ENCODE results near the gene IL21R.

DNA sequence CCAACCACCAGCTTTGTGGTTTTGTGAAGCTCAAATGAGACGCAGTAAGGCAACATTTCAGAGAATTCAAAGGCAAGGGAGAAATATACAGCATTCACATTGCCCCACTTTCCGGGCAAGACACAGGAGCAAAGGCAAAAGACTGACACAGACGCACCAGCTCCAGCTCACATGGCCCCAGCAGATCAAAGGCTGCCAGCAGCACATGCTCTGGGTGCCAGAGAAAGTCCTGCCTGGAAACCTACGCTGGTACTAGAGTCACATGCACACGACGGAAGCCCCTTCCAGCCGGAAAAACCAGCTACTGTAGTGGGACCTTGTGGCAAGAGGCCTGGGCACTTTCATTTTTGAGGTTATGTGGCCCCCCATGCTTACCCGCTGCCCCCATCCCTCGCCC is 97.7 kb downstream of the IL21R start:
- no peak for TF ChIP-seq POLR2A (IDR thresholded peaks at IDR 0.05)
- TF ChIP-seq, protein P1, sequence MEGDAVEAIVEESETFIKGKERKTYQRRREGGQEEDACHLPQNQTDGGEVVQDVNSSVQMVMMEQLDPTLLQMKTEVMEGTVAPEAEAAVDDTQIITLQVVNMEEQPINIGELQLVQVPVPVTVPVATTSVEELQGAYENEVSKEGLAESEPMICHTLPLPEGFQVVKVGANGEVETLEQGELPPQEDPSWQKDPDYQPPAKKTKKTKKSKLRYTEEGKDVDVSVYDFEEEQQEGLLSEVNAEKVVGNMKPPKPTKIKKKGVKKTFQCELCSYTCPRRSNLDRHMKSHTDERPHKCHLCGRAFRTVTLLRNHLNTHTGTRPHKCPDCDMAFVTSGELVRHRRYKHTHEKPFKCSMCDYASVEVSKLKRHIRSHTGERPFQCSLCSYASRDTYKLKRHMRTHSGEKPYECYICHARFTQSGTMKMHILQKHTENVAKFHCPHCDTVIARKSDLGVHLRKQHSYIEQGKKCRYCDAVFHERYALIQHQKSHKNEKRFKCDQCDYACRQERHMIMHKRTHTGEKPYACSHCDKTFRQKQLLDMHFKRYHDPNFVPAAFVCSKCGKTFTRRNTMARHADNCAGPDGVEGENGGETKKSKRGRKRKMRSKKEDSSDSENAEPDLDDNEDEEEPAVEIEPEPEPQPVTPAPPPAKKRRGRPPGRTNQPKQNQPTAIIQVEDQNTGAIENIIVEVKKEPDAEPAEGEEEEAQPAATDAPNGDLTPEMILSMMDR (IDR thresholded peaks at IDR 0.05) = no peak
- TF ChIP-seq POLR2AphosphoS5 (IDR thresholded peaks at IDR 0.05) = no peak
- TF ChIP-seq EP300 (IDR thresholded peaks at IDR 0.05; ENCODE audit: low read depth) = no peak
